Uterus (tissue), 2 donors: ENCODE results near the gene LGI1.

Experiments used
- CTCF ChIP-seq, 4 experiments: fragments of 200-600 bp in 2 of 4; fragments of 450-650 bp in 2 of 4; sonication (generic) in 2 of 4; IDR thresholded peaks; one replicate each; pipeline ENCODE4 v1.5.1; 2016 to 2019; ENCODE audit warnings: antibody characterized with exemption in 4 of 4, mild to moderate bottlenecking in 2 of 4, moderate library complexity in 1 of 4
- POLR2A ChIP-seq, 2 donors: fragments of 450-650 bp; IDR thresholded peaks; one replicate each; pipeline ENCODE4 v1.6.1; 2016; ENCODE audit warnings: antibody characterized with exemption in 2 of 2, mild to moderate bottlenecking in 1 of 2, moderate library complexity in 1 of 2

GRCh38 chr10:93755443-93756116, 2.2 kb upstream of the LGI1 start:
- TF ChIP-seq CTCF (IDR thresholded peaks at IDR 0.05) (no peak), POLR2A (IDR thresholded peaks at IDR 0.05) (no peak)
